Chondrocyte (in vitro differentiated cells): ENCODE results near the gene CCNC. TPM values are rescaled to one million over a fixed set of nuclear protein-coding genes. Genes with fewer than 3 reads are reported as not detected.

Source experiments
- DNase-seq: peaks from one replicate; pipeline ENCODE4 v3.0.0; 2021; ENCODE audit warnings: mixed read lengths, low spot score
- H3K27ac Mint-ChIP-seq: one replicate; pipeline ENCODE4 v1.8.0; 2021; ENCODE audit warnings: mild to moderate bottlenecking, moderate library complexity, mixed read lengths; ENCODE audit not compliant: unreplicated experiment
- H3K27me3 Mint-ChIP-seq: 2 replicates; pipeline ENCODE4 v1.8.0; 2021; ENCODE audit warnings: low read depth, mixed read lengths
- H3K36me3 Mint-ChIP-seq: 2 replicates; pipeline ENCODE4 v1.8.0; 2021; ENCODE audit warnings: low read depth, mixed read lengths
- H3K4me1 Mint-ChIP-seq: 2 replicates; pipeline ENCODE4 v1.8.0; 2021; ENCODE audit warnings: low read depth, mild to moderate bottlenecking, mixed read lengths
- H3K4me3 Mint-ChIP-seq: one replicate; pipeline ENCODE4 v1.8.0; 2021; ENCODE audit warnings: mild to moderate bottlenecking, moderate library complexity, mixed read lengths; ENCODE audit not compliant: unreplicated experiment
- H3K9me3 Mint-ChIP-seq: 2 replicates; pipeline ENCODE4 v1.8.0; 2021; ENCODE audit warnings: low read depth, mixed read lengths
- total RNA-seq: library from RNA; stranded (reverse); gene quantifications from 3 replicates; pipeline ENCODE4 v1.2.1, GENCODE V29; 2021
- TF ChIP-seq, protein P1 (sequence below): fragments of 200-600 bp; sonication (generic); IDR thresholded peaks from 2 replicates; pipeline ENCODE4 v1.5.0; 2021; ENCODE audit warnings: antibody characterized with exemption, mild to moderate bottlenecking, moderate library complexity

Gene CCNC
- total RNA-seq, 1 donor from 2014 or later: 35.5 TPM

DNA sequence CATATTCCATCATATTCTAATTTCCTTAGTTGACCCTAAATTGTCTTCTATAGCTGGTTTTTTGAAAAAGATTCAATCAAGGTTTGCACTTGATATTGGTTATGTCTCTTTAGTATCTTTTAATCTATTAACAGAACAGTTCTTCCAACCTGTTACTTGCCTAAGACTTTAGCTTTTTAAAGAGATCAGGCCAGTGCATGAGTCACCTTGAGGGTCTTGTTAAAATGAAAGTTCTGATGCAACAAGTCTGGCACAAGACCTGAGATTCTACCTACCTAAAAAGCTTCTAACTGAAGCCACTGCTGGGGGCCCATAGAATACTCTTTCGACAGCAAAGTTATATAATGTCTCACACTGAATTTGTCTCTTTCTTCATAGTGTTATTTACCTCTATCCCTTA is 56.4 kb downstream of the CCNC start:
- H3K4me3 Mint-ChIP-seq: no peak overlapping the region
- DNase-seq: no peak
- no peaks in the 10 kb centered on the region for H3K27me3 Mint-ChIP-seq
- no peak overlapping the region for H3K27ac Mint-ChIP-seq
- H3K36me3 Mint-ChIP-seq: no peaks in the 10 kb centered on the region
- TF ChIP-seq, protein P1, sequence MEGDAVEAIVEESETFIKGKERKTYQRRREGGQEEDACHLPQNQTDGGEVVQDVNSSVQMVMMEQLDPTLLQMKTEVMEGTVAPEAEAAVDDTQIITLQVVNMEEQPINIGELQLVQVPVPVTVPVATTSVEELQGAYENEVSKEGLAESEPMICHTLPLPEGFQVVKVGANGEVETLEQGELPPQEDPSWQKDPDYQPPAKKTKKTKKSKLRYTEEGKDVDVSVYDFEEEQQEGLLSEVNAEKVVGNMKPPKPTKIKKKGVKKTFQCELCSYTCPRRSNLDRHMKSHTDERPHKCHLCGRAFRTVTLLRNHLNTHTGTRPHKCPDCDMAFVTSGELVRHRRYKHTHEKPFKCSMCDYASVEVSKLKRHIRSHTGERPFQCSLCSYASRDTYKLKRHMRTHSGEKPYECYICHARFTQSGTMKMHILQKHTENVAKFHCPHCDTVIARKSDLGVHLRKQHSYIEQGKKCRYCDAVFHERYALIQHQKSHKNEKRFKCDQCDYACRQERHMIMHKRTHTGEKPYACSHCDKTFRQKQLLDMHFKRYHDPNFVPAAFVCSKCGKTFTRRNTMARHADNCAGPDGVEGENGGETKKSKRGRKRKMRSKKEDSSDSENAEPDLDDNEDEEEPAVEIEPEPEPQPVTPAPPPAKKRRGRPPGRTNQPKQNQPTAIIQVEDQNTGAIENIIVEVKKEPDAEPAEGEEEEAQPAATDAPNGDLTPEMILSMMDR: no peak
- H3K9me3 Mint-ChIP-seq: no peaks in the 10 kb centered on the region
- H3K4me1 Mint-ChIP-seq: peaks cover 25% of the 10 kb centered on the region

DNA sequence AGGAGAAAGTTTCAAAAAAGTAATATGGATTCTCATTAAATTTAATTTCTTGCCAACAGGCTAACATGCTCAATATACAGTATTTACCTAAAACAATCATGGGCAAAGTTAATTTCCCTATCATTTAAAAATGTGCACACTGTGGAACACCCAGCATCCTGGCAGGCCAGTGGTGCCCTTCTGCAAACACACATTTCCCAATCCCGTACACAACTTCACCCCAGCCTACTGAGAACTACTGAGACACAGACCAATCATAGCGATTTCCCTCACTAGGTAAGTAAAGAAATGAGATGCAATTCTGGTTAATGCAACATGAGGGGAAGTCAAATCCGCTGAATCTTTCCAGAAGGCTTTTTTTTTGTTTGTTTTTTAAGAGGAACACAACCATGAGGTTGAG is 60.8 kb downstream of the CCNC start:
- Mint-ChIP-seq H3K27me3 (no peaks in the 10 kb centered on the region), H3K4me3 (no peak overlapping the region), H3K27ac (no peak overlapping the region), H3K36me3 (peaks cover 3% of the 10 kb centered on the region), H3K9me3 (no peaks in the 10 kb centered on the region), H3K4me1 (no peaks in the 10 kb centered on the region)
- TF ChIP-seq, protein P1: no peak
- no peak for DNase-seq

DNA sequence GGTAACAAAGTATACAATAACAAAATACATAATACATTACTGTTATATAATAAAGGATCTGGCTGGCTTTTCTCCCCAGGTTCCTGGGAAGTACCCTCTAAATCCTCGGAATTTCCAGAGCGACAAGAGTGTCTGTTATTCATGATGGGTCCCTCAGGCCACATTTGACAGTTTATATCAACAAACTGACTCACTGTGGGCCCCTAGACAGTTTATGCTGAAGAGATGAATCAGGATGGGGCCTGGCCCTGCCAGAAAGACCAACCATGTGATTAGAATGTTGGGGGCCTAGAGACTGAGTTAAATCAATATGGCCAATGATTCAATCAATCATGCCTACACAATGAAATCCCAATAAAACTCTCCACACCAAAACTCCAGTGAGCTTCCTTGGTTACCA is 66.7 kb downstream of the CCNC start:
- TF ChIP-seq, protein P1: no peak
- H3K4me1 Mint-ChIP-seq: no peaks in the 10 kb centered on the region
- no peaks in the 10 kb centered on the region for H3K9me3 Mint-ChIP-seq
- no peak overlapping the region for H3K4me3 Mint-ChIP-seq
- H3K36me3 Mint-ChIP-seq: peaks cover 12% of the 10 kb centered on the region
- no peak overlapping the region for H3K27ac Mint-ChIP-seq
- DNase-seq: no peak
- no peaks in the 10 kb centered on the region for H3K27me3 Mint-ChIP-seq

DNA sequence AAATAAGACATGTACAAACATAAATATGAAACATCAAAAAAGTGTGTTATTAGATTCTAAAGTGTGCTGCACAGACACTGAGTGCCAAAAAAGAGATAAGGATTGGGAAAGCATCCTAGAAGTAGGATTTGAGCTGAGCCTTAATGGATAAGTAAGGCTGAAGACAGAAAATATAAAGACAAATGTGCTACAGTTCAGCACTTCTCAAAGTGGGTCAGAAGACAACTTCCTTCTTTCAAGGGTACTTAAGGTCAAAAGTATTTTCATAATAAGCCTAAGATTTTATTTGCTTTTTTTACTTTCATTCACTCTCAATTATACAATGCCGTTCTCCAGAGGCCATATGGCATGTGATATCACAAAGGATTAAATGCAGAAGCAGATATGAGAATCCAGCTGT is 70.0 kb downstream of the CCNC start:
- TF ChIP-seq, protein P1: no peak
- no peak overlapping the region for H3K4me3 Mint-ChIP-seq
- no peaks in the 10 kb centered on the region for H3K4me1 Mint-ChIP-seq
- no peaks in the 10 kb centered on the region for H3K27me3 Mint-ChIP-seq
- H3K36me3 Mint-ChIP-seq: peaks cover 12% of the 10 kb centered on the region
- no peak overlapping the region for H3K27ac Mint-ChIP-seq
- no peaks in the 10 kb centered on the region for H3K9me3 Mint-ChIP-seq
- DNase-seq: no peak

DNA sequence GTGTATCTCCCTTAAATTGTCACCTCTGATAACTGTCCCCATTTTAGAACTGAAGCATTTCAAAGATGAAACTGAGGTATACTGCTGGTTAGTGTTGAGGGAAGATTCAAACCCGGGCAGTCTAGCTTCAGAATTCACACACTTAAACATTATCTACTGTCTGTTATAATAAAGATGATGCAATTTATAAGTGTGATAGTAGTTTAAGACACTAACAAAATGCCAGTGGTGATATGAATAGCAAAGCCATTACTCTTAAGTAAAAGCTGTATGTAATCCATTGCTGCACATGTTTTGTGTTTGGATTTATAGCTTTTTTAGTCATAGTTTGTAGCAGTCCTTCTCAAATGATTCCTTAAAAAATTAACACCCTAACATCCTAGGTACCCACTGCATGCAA is 73.0 kb downstream of the CCNC start:
- Mint-ChIP-seq H3K4me1 (no peaks in the 10 kb centered on the region), H3K36me3 (peaks cover 5% of the 10 kb centered on the region), H3K27ac (no peak overlapping the region), H3K4me3 (no peak overlapping the region), H3K9me3 (no peaks in the 10 kb centered on the region), H3K27me3 (no peaks in the 10 kb centered on the region)
- DNase-seq: no peak
- TF ChIP-seq, protein P1: no peak

Other genes starting within 250 kb of the CCNC start
- gene FAXC, start 219.0 kb downstream of the CCNC start, total RNA-seq: 6.8 to 9.7 TPM (median 8.0 TPM) in 3 replicates
- gene COQ3, start 174.5 kb downstream of the CCNC start, total RNA-seq: 3.7 to 6.5 TPM (median 4.4 TPM) in 3 replicates
- 49.3 to 69.5 TPM (median 53.5 TPM) in 3 replicates for gene PNISR, start 143.4 kb downstream of the CCNC start, total RNA-seq
- gene USP45, start 53.2 kb downstream of the CCNC start, total RNA-seq: 10.8 to 13.4 TPM (median 12.9 TPM) in 3 replicates
- not detected in 3 replicates for gene PRDM13, start 38.2 kb upstream of the CCNC start, total RNA-seq